ENCODE results near the gene NT5C3A. TPM values are rescaled to one million over a fixed set of nuclear protein-coding genes. Genes with fewer than 3 reads are reported as not detected.

Gene NT5C3A
- total and polyA plus RNA-seq, 9 of the 15 experiments (the other 6 are each of a cell fraction or from before 2014, with no cell fraction given): 18.6 to 60.1 (median 40.0) TPM

GRCh38 chr7:33089142-33089541 lies 26.6 kb upstream of the NT5C3A start:
- no peak overlapping the region for H3K4me3 ChIP-seq
- peak; percentile 61; the same call in 1 of the 2 replicates for TF ChIP-seq SPI1 (IDR thresholded peaks at IDR 0.05; ENCODE audit: borderline replicate concordance, low read depth, low read length)
- no peak for TF ChIP-seq ZKSCAN1 (IDR thresholded peaks at IDR 0.05; ENCODE audit: low read depth, low read length)
- no peak for TF ChIP-seq NCOR1 (IDR thresholded peaks at IDR 0.05)
- TF ChIP-seq, protein P1, sequence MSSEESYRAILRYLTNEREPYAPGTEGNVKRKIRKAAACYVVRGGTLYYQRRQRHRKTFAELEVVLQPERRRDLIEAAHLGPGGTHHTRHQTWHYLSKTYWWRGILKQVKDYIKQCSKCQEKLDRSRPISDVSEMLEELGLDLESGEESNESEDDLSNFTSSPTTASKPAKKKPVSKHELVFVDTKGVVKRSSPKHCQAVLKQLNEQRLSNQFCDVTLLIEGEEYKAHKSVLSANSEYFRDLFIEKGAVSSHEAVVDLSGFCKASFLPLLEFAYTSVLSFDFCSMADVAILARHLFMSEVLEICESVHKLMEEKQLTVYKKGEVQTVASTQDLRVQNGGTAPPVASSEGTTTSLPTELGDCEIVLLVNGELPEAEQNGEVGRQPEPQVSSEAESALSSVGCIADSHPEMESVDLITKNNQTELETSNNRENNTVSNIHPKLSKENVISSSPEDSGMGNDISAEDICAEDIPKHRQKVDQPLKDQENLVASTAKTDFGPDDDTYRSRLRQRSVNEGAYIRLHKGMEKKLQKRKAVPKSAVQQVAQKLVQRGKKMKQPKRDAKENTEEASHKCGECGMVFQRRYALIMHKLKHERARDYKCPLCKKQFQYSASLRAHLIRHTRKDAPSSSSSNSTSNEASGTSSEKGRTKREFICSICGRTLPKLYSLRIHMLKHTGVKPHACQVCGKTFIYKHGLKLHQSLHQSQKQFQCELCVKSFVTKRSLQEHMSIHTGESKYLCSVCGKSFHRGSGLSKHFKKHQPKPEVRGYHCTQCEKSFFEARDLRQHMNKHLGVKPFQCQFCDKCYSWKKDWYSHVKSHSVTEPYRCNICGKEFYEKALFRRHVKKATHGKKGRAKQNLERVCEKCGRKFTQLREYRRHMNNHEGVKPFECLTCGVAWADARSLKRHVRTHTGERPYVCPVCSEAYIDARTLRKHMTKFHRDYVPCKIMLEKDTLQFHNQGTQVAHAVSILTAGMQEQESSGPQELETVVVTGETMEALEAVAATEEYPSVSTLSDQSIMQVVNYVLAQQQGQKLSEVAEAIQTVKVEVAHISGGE (CRISPR knock-in tag; IDR thresholded peaks at IDR 0.05): no peak
- no peak for TF ChIP-seq TAF15 (IDR thresholded peaks at IDR 0.05; ENCODE audit: low read depth, low read length)
- no peak for TF ChIP-seq EWSR1 (IDR thresholded peaks at IDR 0.05; ENCODE audit: borderline replicate concordance, low read depth, partially characterized antibody)
- no peak for TF ChIP-seq ZFP30 (CRISPR knock-in tag; IDR thresholded peaks at IDR 0.05; ENCODE audit: borderline replicate concordance)
- peak; percentile 89 for TF ChIP-seq ESRRA (IDR thresholded peaks at IDR 0.05; ENCODE audit: borderline replicate concordance, low read depth)
- TF ChIP-seq THAP12 (CRISPR knock-in tag; IDR thresholded peaks at IDR 0.05): no peak
- H3K9ac ChIP-seq (ENCODE audit: insufficient read depth in 1 of 2, low read depth in 2 of 2, low read length in 2 of 2): no peak overlapping the region
- H3K36me3 ChIP-seq (ENCODE audit: control insufficient read depth, insufficient read depth, low read length): peaks cover 9% of the 10 kb centered on the region; the same call in 2 of the 3 replicates
- no peak overlapping the region for H3K4me2 ChIP-seq (ENCODE audit: insufficient read depth, low read length)
- CTCF ChIA-PET (ENCODE audit: low intra/inter-chr PET ratio): no interaction called here
- no peaks in the 10 kb centered on the region for H3K79me2 ChIP-seq (ENCODE audit: control insufficient read depth, insufficient read depth, low read length)
- intact Hi-C loops (cut with micrococcal nuclease) (no loop called here), in situ Hi-C loops (cut with MboI) (no loop called here)
- H3K4me1 ChIP-seq (replicated peaks in 1 of 2; ENCODE audit: control insufficient read depth in 2 of 2, insufficient read depth in 2 of 2, low read length in 2 of 2): peaks cover 0 to 12% of the 10 kb centered on the region in 2 experiments; a peak in 3 of 5 replicates
- WGBS (ENCODE audit: insufficient coverage, low coverage, missing lambda C conversion rate): 44% methylated on average over 7 of the region's 7 CpGs
- no peak overlapping the region for H3K27ac ChIP-seq (ENCODE audit: extremely low read depth, low read depth, low read length)
- BruUV-seq (replicated peaks): no TSS peak
- H4K20me1 ChIP-seq (replicated peaks; ENCODE audit: control insufficient read depth, insufficient read depth, low read length): no peaks in the 10 kb centered on the region
- no peak for ATAC-seq
- no peaks in the 10 kb centered on the region for H3K27me3 ChIP-seq (ENCODE audit: control insufficient read depth in 2 of 2, insufficient read depth in 2 of 2, low read length in 2 of 2)
- FAIRE-seq: no peak
- H3K9me3 ChIP-seq (replicated peaks; ENCODE audit: control insufficient read depth, insufficient read depth, low read depth, low read length): no peaks in the 10 kb centered on the region
- DNase-seq (ENCODE audit: extremely low read depth in 1 of 4, low spot score in 3 of 4): no peak
- no peaks in the 10 kb centered on the region for H3K9me1 ChIP-seq (ENCODE audit: control insufficient read depth, insufficient read depth, low read length)
- POLR2A ChIA-PET: interaction anchor here (1.3 kb wide), 1 partner anchor 14 kb away, joined by 3 read pairs; no protein-coding TSS in a partner anchor
- no peak overlapping the region for H2AFZ ChIP-seq (ENCODE audit: low read depth, low read length)
